ENCODE measurements around the gene GFAP.

DNA sequence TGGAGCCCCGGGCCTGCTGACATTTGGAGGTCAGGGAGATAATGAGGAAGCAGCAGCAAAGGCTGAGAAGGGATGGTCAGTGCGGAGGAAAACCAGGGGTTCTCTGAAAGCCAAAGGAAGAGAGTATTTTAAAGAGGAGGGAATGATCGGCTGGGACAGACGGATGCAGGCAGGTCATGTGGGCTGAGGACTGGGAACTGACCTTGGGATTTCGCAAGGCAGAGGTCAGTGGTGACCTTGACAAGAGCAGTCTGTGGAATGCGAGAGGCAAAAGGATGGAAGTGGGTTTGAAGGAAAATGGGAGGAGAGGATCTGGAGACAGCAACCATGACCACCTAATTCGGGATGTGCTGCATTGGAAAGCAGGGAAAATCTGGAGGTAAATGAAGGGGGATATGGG, 26.3 kb downstream of the GFAP start:
- TF ChIP-seq, protein P1, sequence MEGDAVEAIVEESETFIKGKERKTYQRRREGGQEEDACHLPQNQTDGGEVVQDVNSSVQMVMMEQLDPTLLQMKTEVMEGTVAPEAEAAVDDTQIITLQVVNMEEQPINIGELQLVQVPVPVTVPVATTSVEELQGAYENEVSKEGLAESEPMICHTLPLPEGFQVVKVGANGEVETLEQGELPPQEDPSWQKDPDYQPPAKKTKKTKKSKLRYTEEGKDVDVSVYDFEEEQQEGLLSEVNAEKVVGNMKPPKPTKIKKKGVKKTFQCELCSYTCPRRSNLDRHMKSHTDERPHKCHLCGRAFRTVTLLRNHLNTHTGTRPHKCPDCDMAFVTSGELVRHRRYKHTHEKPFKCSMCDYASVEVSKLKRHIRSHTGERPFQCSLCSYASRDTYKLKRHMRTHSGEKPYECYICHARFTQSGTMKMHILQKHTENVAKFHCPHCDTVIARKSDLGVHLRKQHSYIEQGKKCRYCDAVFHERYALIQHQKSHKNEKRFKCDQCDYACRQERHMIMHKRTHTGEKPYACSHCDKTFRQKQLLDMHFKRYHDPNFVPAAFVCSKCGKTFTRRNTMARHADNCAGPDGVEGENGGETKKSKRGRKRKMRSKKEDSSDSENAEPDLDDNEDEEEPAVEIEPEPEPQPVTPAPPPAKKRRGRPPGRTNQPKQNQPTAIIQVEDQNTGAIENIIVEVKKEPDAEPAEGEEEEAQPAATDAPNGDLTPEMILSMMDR (IDR thresholded peaks at IDR 0.05), result no peak
- TF ChIP-seq POLR2A (IDR thresholded peaks at IDR 0.05) (no peak), POLR2AphosphoS5 (IDR thresholded peaks at IDR 0.05) (no peak)
